Uterus (tissue), 2 donors: ENCODE results near the gene SERPINA5.

Experiments used
- CTCF ChIP-seq, 4 experiments: fragments of 200-600 bp in 2 of 4; fragments of 450-650 bp in 2 of 4; sonication (generic) in 2 of 4; IDR thresholded peaks; one replicate each; pipeline ENCODE4 v1.5.1; 2016 to 2019; ENCODE audit warnings: antibody characterized with exemption in 4 of 4, mild to moderate bottlenecking in 2 of 4, moderate library complexity in 1 of 4
- POLR2A ChIP-seq, 2 donors: fragments of 450-650 bp; IDR thresholded peaks; one replicate each; pipeline ENCODE4 v1.6.1; 2016; ENCODE audit warnings: antibody characterized with exemption in 2 of 2, mild to moderate bottlenecking in 1 of 2, moderate library complexity in 1 of 2

- TF ChIP-seq POLR2A (IDR thresholded peaks at IDR 0.05) (no peak), CTCF (IDR thresholded peaks at IDR 0.05) (no peak)
These were observed 44.4 kb upstream of the SERPINA5 start for GRCh38 chr14:94536836-94537235.
